GM20000 (cell line): ENCODE results near the gene RALBP1.
"Not testable (repeated sequence)": the region's sequence is repeated elsewhere in the genome, so short reads cannot be mapped to it uniquely, and the experiment has no call there.

Source experiments
- DNase-seq: peaks from one replicate; pipeline ENCODE4 v3.0.0; 2012; ENCODE audit warnings: low spot score
- TF ChIP-seq, protein P1 (sequence below): IDR thresholded peaks from 2 replicates; pipeline ENCODE4 v1.5.1; 2012; ENCODE audit warnings: mild to moderate bottlenecking, control low read depth; ENCODE audit errors: extremely low read depth, missing control alignments

Gene RALBP1

DNA sequence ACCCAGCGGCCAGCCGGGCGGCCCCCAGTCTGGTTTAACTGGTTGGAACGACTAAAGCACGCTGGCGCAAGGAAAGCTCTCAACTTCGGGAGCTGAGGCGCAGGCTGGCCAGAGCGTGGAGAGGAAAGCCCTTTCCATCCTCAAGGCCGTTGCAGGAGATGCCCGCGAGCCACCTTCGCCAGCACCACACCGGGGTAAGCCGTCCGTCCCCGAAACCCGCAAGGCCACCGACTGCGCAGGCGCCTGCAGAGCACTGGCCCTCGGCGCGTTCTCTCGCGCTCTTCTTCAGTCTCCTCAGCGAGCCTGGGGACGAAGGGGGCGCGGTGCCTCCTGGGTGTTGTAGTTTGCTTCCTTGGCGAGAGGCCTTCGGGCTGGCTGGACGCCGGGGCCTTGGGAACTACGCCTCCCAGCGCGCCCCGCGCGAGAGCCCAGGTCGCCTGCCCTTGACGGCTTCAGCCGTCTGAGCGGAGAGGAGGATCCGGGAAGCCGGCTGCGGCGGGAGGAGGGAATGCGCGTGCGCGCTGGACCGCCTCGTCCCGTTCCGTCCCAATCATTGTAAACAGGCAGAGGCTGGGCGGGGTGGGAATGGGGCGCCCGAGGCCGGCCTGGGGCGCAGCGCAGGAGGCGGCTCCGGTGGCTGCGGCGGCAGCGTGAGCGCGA is at the start of gene RALBP1:
TSS of gene RALBP1 (plus strand) at position 531 of the 660 bp plus-strand sequence. CDS start 37,533 bp downstream, outside the sequence.
- TF ChIP-seq, protein P1, sequence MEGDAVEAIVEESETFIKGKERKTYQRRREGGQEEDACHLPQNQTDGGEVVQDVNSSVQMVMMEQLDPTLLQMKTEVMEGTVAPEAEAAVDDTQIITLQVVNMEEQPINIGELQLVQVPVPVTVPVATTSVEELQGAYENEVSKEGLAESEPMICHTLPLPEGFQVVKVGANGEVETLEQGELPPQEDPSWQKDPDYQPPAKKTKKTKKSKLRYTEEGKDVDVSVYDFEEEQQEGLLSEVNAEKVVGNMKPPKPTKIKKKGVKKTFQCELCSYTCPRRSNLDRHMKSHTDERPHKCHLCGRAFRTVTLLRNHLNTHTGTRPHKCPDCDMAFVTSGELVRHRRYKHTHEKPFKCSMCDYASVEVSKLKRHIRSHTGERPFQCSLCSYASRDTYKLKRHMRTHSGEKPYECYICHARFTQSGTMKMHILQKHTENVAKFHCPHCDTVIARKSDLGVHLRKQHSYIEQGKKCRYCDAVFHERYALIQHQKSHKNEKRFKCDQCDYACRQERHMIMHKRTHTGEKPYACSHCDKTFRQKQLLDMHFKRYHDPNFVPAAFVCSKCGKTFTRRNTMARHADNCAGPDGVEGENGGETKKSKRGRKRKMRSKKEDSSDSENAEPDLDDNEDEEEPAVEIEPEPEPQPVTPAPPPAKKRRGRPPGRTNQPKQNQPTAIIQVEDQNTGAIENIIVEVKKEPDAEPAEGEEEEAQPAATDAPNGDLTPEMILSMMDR: peak; percentile 6
- DNase-seq: peak; percentile 97

DNA sequence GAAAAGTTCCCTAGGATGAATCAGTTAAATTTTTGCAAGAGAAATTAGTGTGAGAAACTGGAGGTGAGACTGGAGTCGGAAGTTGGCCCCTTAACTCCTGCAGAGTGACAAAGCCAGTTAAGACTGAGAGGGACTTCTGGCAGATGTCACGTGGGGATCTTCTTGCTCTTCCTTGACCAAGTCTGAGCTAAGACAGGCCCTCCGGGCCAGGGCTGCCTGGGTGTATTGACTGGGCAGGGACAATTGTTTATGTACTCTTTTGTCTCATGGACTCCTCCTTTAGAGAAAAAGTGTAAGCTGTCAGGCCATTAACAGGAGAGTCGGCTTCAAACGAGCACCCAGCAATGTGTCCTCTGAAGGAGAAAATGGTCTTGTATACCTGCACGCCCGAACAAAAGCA is 48.6 kb upstream of the RALBP1 start:
- DNase-seq: no peak
- TF ChIP-seq, protein P1: no peak

DNA sequence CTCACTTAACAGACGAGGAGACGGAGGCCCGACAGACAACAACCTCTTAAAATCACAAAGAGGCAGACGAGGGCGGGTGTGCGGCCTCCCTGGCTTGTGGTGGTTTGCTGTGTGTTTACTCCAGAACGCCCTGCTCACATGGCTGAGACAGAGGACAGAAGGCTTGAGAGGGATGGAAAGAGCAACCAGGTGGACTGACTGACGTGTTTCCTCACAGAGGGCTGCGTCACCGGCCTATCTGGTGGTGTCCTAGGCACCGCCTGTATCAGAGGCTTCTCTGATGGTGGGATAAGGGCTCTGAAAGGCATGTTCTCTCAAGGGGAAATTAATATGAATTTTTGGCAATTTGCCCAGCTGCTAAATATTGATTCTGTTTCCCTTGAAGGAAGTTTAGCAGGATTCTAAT is 47.0 kb upstream of the RALBP1 start:
- TF ChIP-seq, protein P1: no peak
- DNase-seq: no peak

DNA sequence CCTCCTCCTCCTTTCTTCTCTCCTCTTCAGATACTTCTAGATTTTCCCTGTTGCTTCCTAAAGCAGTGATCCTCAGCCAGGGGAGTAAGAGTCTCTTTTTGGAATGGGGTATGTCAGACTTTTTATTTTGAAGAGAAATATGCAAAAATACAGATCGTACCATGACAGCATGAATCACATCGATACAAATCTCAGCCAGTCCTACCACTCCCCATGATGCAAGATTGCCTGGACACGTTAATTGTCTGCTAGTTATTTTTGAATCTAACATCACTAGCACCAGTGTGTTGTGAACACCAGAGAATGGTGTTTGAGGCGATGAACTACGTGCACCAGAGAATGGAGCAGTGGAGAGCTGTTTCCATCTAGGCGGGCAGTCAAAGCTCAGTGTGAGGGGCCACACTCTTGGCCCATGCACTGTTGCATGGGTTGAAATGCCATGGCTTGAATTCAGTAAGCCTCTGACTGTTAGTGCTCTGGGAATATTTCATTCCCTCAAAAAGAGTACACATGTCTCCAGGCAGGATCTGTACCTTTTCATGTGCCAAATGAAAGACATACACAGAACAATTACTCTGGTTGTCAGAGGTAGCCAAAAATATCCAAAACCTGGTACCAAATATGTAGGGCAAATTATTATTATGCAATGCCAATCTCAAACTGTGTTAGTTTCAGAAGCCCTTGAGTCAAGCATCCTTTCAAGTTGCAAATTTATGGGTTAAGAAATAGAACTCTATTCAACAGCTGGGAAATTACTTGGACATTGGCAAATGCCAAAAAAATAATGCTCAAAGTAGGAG is 46.3 kb upstream of the RALBP1 start:
- TF ChIP-seq, protein P1: no peak
- DNase-seq: no peak

DNA sequence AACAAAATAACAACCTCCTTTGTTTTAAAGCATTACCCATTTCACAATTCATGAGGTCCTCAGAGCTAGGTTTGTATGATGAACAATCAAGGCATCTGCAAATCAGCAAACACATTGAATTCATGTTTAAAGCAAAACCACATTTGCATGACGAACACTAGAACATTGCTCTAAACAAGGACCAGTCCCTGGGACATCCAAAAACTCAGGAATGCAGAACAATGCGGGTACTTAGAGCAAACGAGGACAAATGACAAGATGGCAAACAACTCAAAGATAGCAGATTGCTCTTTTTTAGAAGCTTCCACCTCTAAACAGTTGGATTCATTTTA is 45.7 kb upstream of the RALBP1 start:
- no peak for DNase-seq
- TF ChIP-seq, protein P1: no peak

DNA sequence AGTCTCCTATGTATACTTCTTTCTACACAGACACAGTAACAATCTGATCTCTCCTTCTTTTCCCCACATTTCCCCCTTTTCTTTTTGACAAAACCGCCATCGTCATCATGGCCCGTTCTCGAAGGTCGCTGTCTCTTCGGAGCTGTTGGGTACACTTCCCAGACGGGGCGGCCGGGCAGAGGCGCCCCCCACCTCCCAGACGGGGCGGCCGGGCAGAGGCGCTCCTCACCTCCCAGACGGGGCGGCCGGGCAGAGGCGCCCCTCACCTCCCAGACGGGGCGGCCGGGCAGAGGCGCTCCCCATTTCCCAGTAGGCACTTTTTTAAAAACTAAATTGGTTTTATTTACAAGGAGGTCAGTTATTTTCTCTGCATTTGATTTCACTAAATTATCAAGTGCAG is 45.0 kb upstream of the RALBP1 start:
- not testable (repeated sequence) for DNase-seq

DNA sequence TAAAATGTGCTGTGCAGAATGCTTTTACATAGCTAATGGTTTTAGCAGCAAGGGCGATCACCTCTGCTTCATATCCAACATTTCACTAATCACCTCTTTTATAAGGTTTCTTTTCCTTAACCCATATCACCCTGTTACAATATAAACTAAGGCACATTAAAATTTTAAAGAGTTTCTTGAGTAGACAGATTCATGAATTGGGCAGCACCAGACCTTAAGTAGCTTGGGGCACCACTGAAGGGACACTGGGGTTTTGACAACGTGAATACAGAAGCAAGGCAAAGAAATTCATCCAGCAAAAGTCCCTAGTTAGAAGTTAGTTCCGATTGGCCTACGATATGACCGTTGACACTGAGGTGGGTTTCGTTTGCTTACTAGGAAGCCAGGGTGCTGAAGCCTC is 44.0 kb upstream of the RALBP1 start:
- TF ChIP-seq, protein P1: no peak
- no peak for DNase-seq

DNA sequence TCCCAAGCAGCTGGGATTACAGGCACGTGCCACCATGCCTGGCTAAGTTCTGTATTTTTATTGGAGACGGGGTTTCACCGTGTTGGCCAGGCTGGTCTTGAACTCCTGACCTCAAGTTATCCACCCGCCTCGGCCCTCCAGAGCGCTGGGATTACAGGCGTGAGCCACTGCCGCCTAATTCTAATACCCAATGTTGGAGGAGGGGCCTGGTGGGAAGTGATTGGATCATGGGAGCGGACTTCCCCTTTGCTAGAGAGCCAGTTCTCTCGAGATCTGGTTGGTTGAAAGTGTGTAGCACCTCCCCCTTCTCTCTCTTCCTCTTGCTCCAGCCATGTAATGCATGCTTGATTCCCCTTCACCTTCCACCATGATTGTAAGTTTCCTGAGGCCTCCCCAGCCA is 42.2 kb upstream of the RALBP1 start:
- not testable (repeated sequence) for DNase-seq
